HG03378 (cell line): Measurements from ENCODE around the gene ROCK2.
A peak's percentile ranks its signal among the peaks of the same experiment; 100 is the strongest.
"Not testable (repeated sequence)": the region's sequence is repeated elsewhere in the genome, so short reads cannot be mapped to it uniquely, and the experiment has no call there.

Source experiments
- ATAC-seq: cut with Tn5 transposase; IDR thresholded peaks from one replicate; pipeline ENCODE4 v1.9.1; 2021; ENCODE audit warnings: mild to moderate bottlenecking, moderate library complexity; ENCODE audit not compliant: unreplicated experiment

Gene ROCK2

DNA sequence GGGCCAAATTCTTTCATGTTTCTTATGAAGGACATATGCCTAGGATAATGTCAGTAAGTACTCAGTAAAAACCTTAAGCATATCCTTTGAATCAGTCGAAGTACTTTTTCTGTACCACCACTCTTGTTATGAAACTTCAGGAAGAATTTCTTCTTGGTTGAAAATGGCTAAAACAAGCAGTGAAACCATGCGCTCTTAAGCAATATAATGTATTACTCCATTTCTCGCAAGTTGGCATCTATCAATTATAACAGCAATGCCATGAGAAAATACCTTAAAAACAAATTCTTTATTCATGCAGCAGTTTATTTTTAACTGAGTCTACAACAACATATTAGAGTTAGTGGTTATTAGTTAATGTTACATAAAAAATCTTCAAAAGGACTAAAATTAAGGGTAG, 148.2 kb downstream of the ROCK2 start:
- ATAC-seq, result no peak

DNA sequence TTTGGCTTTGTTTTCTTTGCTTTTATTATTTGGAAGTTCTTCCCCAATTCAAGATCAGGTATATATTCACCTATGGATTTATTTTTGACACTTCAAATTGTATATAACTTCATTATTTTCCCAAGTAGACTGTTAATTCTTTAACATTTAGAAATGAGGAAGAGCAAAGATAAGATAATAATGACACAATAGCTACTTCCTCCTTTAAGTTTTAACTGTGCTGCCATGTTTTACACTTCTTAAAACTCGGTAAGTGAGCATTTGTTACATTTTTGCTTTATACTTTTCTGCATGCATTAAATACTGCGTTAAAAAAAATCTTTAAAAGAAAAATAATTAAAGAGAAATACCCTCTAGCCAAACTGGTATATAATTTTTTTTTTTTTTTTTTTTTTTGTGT, 156.7 kb downstream of the ROCK2 start:
- ATAC-seq, result no peak

DNA sequence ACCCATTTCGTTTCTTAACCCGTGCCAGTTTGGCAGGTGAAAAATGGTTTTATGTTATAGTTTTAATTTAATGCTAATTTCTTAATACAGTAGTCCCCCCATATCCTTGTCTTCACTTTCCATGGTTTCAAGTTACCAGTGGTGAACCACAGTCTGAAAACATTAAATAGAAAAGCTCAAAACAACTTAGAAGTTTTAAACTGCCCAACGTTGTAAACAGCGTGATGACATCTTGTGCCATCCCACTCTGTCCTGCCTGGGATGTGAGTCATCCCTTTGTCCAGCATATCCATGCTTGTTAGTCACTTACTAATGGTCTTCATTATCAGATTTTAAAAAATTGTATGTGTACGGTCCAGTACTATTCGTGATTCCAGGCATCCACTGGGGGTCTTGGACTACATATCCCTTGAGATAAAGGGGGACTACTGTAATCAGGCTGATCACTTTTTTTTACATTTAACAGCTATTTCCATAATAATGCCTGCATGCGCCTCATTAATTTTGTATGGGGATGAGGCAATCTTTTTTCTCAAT, 157.3 kb downstream of the ROCK2 start:
- no peak for ATAC-seq

- no peak for ATAC-seq
Measured at GRCh38 chr2:11186145-11186544, 158.3 kb downstream of the ROCK2 start.

- no peak for ATAC-seq
Measured at GRCh38 chr2:11182951-11183350, 161.5 kb downstream of the ROCK2 start.

GRCh38 chr2:11180653-11181052, 163.8 kb downstream of the ROCK2 start:
- no peak for ATAC-seq

DNA sequence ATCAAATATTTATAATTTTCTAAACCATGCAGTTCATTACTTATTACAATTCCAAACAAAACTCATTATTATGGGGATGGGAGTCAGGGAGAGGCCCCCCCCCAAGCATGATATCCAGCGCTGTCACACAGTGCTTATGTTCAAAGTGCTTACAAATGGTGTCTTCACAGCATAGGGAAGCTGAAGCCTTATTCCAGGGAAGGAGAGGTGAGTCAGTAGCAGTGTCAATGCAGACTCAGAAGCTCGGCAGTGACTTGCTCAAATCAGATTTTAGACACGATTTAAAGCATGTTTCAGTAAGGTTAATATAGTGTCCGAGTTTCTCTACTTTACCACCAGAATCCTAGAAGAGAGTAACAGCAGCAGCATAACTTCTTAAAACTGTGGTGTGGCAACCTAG, 164.5 kb downstream of the ROCK2 start:
- ATAC-seq, result no peak

- ATAC-seq, result no peak
Measured at GRCh38 chr2:11179196-11179595, 165.2 kb downstream of the ROCK2 start.

GRCh38 chr2:11177871-11178690, 166.4 kb downstream of the ROCK2 start:
- no peak for ATAC-seq

- no peak for ATAC-seq
Measured at GRCh38 chr2:11175293-11175795, 169.1 kb downstream of the ROCK2 start.

GRCh38 chr2:11174222-11174621, 170.2 kb downstream of the ROCK2 start:
- ATAC-seq, result no peak

DNA sequence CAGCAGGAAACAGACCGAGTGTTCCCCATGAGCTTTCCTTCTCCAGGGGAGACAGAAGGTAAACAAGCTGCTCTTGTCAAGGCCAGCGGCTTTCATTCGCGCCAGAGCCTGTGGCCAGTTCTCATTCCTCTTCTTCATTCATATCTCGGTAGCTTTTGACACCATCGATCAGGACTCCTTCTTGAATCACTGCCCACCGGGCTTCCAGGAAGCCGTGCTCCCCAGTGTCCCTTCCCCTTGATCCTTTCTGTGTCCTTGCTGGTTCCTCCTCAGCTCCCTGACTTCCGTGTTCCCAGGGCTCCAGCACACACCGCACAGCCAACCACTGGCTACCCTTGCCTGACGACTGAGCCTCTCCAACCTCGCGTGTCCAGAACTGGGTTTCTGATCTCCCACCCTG, 175.1 kb downstream of the ROCK2 start:
- ATAC-seq, result no peak

DNA sequence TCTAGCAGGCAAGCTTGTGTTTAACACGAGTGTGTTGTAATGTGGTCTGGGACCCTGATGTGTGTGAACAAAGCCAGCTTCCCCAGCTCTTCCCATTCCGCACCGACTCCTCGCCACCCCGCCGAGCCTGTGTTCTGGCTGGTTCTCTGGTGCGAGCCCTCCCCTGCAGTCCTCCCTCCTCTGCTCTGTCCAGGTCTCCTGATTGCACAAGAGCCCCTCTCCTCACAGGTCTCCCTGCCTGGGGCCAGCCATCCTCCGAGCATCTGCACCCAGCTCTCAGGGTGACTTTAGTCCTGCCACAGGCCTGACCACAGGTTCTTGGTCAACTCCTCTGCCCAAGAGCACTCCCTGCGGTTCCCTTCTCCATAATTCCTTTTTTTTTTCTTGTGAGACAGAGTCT, 175.9 kb downstream of the ROCK2 start:
- no peak for ATAC-seq

- no peak for ATAC-seq
Measured at GRCh38 chr2:11166476-11166875, 178.0 kb downstream of the ROCK2 start.

- not testable (repeated sequence) for ATAC-seq
Measured at GRCh38 chr2:11165046-11165445, 179.4 kb downstream of the ROCK2 start.

DNA sequence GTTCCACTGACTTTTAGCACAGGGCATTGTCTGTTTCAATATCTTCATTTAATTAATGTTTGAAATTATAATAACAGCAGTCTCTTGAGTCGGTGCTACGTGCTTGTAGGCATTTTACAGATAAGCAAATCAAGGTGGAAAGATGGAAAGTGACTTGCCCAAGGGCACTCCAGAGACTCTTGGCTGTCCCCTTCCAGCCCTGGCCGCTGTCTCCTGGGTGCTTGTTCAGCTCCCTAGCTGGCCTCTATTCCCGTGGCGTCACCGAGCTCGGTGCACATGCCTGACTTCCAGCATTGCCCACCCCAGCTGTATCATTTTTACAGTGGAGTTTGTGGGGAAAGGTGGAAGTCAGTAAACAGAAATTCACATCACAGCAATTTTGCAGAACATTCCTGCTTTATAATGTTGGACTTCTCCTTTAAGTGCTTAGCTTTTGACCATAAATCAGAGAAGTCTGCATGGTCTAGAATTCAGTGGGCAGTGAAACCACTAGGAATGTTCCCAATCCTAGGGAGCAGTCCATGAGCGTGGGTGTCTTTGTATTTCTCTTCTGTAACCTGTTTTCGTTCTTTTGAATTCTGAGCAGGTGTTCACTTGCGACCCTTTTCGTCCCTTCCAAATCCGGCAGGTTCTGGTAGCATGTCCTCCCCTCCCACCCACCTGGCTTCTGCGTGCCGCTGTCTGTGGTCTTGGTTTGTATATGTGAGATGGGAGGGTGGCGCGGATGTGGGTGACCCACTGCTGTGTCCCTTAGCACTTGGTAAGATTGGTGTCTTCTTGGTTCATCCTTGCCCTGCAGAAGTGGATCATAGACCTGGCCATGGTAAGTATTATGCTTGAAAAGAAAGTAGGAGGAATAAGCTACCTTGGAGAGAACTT, 180.8 kb downstream of the ROCK2 start:
- ATAC-seq, result no peak

DNA sequence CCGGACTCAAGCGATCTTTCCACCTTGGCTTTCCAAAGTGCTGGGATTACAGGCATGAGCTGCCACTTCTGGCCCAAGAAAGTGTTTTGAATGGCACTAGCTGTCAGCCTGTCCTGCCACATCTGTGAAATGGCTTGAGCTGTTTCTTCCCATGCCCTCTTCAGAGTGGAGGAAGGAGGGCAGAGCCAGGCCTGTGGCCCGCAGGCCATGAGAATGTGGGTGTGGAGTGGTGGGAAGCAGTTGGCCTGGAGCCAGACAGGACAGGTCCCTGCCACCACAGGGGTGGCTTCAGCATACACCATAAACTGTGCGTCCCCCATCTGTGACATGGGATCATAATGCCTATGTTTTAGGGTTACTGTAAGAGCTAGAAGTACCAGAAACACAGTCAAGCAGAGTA, 182.7 kb downstream of the ROCK2 start:
- ATAC-seq, result no peak

DNA sequence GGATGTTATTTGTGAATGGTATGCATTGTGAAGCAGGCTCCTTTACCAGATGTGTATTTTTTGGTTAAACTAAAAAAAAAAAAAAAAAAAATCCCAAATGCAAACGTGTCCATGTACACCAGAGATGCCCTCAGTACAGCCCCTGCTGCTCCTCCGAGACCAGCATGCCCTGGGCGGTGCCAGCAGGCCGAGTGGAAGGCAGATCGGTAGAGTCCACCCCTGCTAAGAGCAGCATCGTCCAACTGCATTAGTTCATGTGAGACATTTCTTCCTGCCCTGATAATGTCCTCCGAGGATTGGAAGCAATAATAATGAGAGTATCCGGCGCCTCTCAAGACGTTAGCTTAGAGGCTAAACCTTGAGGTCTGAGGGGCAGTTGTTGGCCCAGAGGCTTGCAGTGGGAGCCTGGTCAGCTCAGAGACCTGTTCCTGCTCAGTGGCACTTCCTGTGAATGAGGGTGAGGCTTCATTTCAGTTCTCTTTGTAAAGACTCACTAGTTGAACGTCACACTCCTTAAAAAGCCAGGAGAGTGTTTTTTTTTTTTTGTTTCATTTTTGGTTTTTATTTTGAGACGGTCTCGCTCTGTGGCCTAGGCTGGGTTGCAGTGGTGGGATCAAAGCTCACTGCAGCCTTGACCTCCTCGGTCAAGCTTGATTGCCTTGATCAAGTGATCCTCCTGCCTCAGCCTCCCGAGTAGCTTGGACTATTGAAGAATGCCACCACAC, 183.5 kb downstream of the ROCK2 start:
- ATAC-seq, result peak; percentile 81

DNA sequence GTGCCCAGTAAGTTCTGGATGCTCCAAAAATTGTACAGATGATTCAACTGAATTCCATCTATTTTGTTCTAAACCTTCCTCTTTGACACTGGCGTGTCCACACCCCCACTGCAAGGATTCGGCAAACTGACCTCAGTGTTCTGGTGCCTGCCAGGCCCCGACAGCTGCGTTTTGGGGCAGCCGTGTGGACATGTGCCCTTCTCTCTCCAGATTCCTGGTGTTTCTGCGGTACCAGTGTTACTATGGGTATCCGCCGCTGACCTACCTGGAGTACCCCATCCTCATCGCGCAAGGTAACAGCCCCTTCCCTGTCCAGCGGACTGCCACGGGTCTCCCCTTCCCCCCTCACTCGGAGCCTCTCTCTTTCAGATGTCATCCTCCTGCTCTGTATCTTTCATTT, 184.2 kb downstream of the ROCK2 start:
- ATAC-seq, result no peak

- ATAC-seq, result no peak
Measured at GRCh38 chr2:11159574-11160170, 184.8 kb downstream of the ROCK2 start.
